K562 (cell line): Measurements from ENCODE around the gene GJA1. TPM values are rescaled to one million over a fixed set of nuclear protein-coding genes. Genes with fewer than 3 reads are reported as not detected.

Experiments
- ATAC-seq: fragments of 200-7000 bp; cut with Tn5 transposase; 3 replicates; pipeline ENCODE4 v1.9.1; 2020; ENCODE audit warnings: moderate library complexity
- BruUV-seq: library from RNA; stranded (reverse); fragments of 400-500 nt; replicated peaks from 2 replicates; lab custom pipeline; 2021; lab: Mats Ljungman, UMichigan
- CTCF ChIA-PET: fragments of 300-600 bp; formaldehyde crosslinking; extraction: SDS; loops from one replicate; lab custom pipeline; 2021; ENCODE audit warnings: low intra/inter-chr PET ratio; lab: Yijun Ruan, JAX
- POLR2A ChIA-PET: fragments of 300-600, 350-650 bp; sonication (Branson Sonifier 250); formaldehyde crosslinking; extraction: SDS; loops from one replicate; lab custom pipeline; 2021; ENCODE audit warnings: antibody characterized with exemption, inconsistent platforms; lab: Yijun Ruan, JAX
- DNase-seq, 4 experiments: peaks; one replicate each; pipeline versions ENCODE4 v3.0.0 to v3.0.0-alpha.2; 2011 to 2018; ENCODE audit warnings: low spot score in 3 of 4, mixed read lengths in 3 of 4; ENCODE audit errors: extremely low read depth in 1 of 4
- FAIRE-seq: peaks from 2 replicates; lab custom pipeline; 2011; peaks lifted over from hg19 to GRCh38; lab: Jason Lieb, UNC
- H2AFZ ChIP-seq: 2 replicates; pipeline ENCODE4 v1.6.0; 2011; ENCODE audit warnings: low read depth, low read length, control low read depth, inconsistent platforms
- H3K27ac ChIP-seq: fragments of 200-600 bp; 3 replicates; pipeline ENCODE4 v1.8.0; 2011; ENCODE audit warnings: low read depth, mild to moderate bottlenecking, control low read depth, inconsistent platforms, low read length, moderate library complexity, mixed read lengths; ENCODE audit errors: extremely low read depth
- H3K27me3 ChIP-seq, 2 experiments: fragments of 300-600 bp in 1 of 2; 2 replicates in 1 of 2; 3 replicates in 1 of 2; pipeline versions ENCODE4 v1.6.0 to v1.8.0; 2011; ENCODE audit warnings: inconsistent platforms in 2 of 2, low read length in 2 of 2, mild to moderate bottlenecking in 1 of 2, mixed read lengths in 1 of 2, moderate library complexity in 1 of 2; ENCODE audit not compliant: control insufficient read depth in 2 of 2, insufficient read depth in 2 of 2
- H3K36me3 ChIP-seq: fragments of 300-600 bp; 3 replicates; pipeline ENCODE4 v1.8.0; 2011; ENCODE audit warnings: mild to moderate bottlenecking, low read length, inconsistent platforms; ENCODE audit not compliant: control insufficient read depth, insufficient read depth
- H3K4me1 ChIP-seq, 2 experiments: fragments of 200-600 bp in 1 of 2; replicated peaks in 1 of 2; 2 replicates in 1 of 2; 3 replicates in 1 of 2; pipeline versions ENCODE4 v1.5.1 to v1.8.0; 2011; ENCODE audit warnings: inconsistent platforms in 2 of 2, low read length in 2 of 2, mild to moderate bottlenecking in 1 of 2, mixed read lengths in 1 of 2, moderate library complexity in 1 of 2; ENCODE audit not compliant: control insufficient read depth in 2 of 2, insufficient read depth in 2 of 2
- H3K4me2 ChIP-seq: 2 replicates; pipeline ENCODE4 v1.6.1; 2011; ENCODE audit warnings: low read length, control low read depth, inconsistent platforms, mixed read lengths; ENCODE audit not compliant: insufficient read depth
- H3K4me3 ChIP-seq: fragments of 200-600 bp; sonication (generic), shearing (Covaris generic); 2 replicates; pipeline ENCODE4 v1.5.1; 2016; ENCODE audit warnings: control low read depth, inconsistent platforms
- H3K79me2 ChIP-seq: fragments of 200-600 bp; 3 replicates; pipeline ENCODE4 v1.8.0; 2011; ENCODE audit warnings: low read length, inconsistent platforms; ENCODE audit not compliant: control insufficient read depth, insufficient read depth
- H3K9ac ChIP-seq, 2 experiments: 2 replicates each; pipeline versions ENCODE4 v1.6.0 to v1.6.1; 2011; ENCODE audit warnings: low read depth in 2 of 2, low read length in 2 of 2, control low read depth in 1 of 2, inconsistent platforms in 1 of 2, mild to moderate bottlenecking in 1 of 2, mixed read lengths in 1 of 2; ENCODE audit not compliant: insufficient read depth in 1 of 2
- H3K9me1 ChIP-seq: one replicate; pipeline ENCODE4 v1.6.0; 2011; ENCODE audit warnings: inconsistent platforms, mild to moderate bottlenecking, low read length, moderate library complexity; ENCODE audit not compliant: control insufficient read depth, insufficient read depth
- H3K9me3 ChIP-seq: replicated peaks from 2 replicates; pipeline ENCODE4 v1.5.1; 2011; ENCODE audit warnings: low read depth, low read length, inconsistent platforms; ENCODE audit not compliant: control insufficient read depth, insufficient read depth
- H4K20me1 ChIP-seq: replicated peaks from 2 replicates; pipeline ENCODE4 v1.6.1; 2011; ENCODE audit warnings: low read length, inconsistent platforms, mixed read lengths; ENCODE audit not compliant: control insufficient read depth, insufficient read depth
- ARID2 ChIP-seq: fragments of 450-650 bp; IDR thresholded peaks from 2 replicates; pipeline ENCODE4 v1.6.1; 2017; ENCODE audit warnings: antibody characterized with exemption, mild to moderate bottlenecking
- CCAR2 ChIP-seq: fragments of 200-400 bp; formaldehyde crosslinking; IDR thresholded peaks from 2 replicates; pipeline ENCODE4 v1.6.1; 2017; ENCODE audit warnings: mild to moderate bottlenecking, low read depth, low read length
- FOXP1 ChIP-seq: sonication (generic); formaldehyde crosslinking; IDR thresholded peaks from 2 replicates; pipeline ENCODE4 v1.8.0; 2022; ENCODE audit warnings: mild to moderate bottlenecking, missing genetic modification reagents
- HDAC8 ChIP-seq: fragments of 450-650 bp; IDR thresholded peaks from 2 replicates; pipeline ENCODE4 v1.6.1; 2016; ENCODE audit warnings: mild to moderate bottlenecking, missing genetic modification characterization, moderate library complexity, missing compliant biosample characterization
- HNRNPL ChIP-seq: fragments of 200-400 bp; formaldehyde crosslinking; IDR thresholded peaks from 2 replicates; pipeline ENCODE4 v1.6.1; 2017; ENCODE audit warnings: low read depth, mild to moderate bottlenecking, low read length
- MCM2 ChIP-seq: fragments of 450-650 bp; IDR thresholded peaks from 2 replicates; pipeline ENCODE4 v1.6.1; 2017; ENCODE audit warnings: low read depth, mild to moderate bottlenecking
- MXI1 ChIP-seq: IDR thresholded peaks from 2 replicates; pipeline ENCODE4 v1.6.1; 2011; ENCODE audit warnings: low read depth, mild to moderate bottlenecking, improper control_type of control experiment, low read length
- MYBL2 ChIP-seq, 2 experiments: fragments of 450-650 bp in 1 of 2; sonication (generic) in 1 of 2; formaldehyde crosslinking in 1 of 2; IDR thresholded peaks; 2 replicates each; pipeline versions ENCODE4 v1.6.1 to v1.8.1; 2017 to 2022; ENCODE audit warnings: borderline replicate concordance in 1 of 2, inconsistent platforms in 1 of 2, low read depth in 1 of 2, mild to moderate bottlenecking in 1 of 2, missing genetic modification reagents in 1 of 2, moderate library complexity in 1 of 2
- STAT6 ChIP-seq: sonication (generic); formaldehyde crosslinking; IDR thresholded peaks from 2 replicates; pipeline ENCODE4 v1.8.1; 2023; ENCODE audit warnings: mild to moderate bottlenecking, missing genetic modification reagents
- ZNF57 ChIP-seq: fragments of 450-650 bp; formaldehyde crosslinking; IDR thresholded peaks from 2 replicates; pipeline ENCODE4 v1.4.0; 2020; ENCODE audit warnings: mild to moderate bottlenecking, moderate library complexity
- WGBS: fragments of 100-300 bp; shearing (Covaris generic); methylation state at CpG from one replicate; pipeline ENCODE4 v1.1.6; 2016; ENCODE audit warnings: low coverage, mixed read lengths; ENCODE audit not compliant: insufficient coverage; ENCODE audit errors: missing lambda C conversion rate; 5-methylcytosine and 5-hydroxymethylcytosine counted together
- in situ Hi-C: fragments of 300-500 bp; cut with MboI; formaldehyde crosslinking; loops from 4 replicates; pipeline ENCODE4 v1.15.0; 2018; ENCODE audit warnings: inconsistent platforms, mixed read lengths
- intact Hi-C: fragments of 100-400 bp; cut with micrococcal nuclease; formaldehyde crosslinking; loops from 2 replicates; pipeline ENCODE4 v1.14.2; 2022
- polyA plus RNA-seq, 8 experiments: library from polyadenylated mRNA; depleted of rRNA in 4 of 8; stranded (reverse) in 5 of 8; unstranded in 3 of 8; fragments of >200 nt; fragmentation: Nextera tagmentation in 2 of 8; fragmentation: Illumina TruSeq in 1 of 8; extraction: Ambion mirVana in 2 of 8; extraction: Trizol in 1 of 8; gene quantifications; 2 replicates each; pipeline versions ENCODE4 v1.2.1 to v1.2.3, GENCODE V29; 2011 to 2014; ENCODE audit warnings: inconsistent platforms in 1 of 8, missing spikeins in 1 of 8
- total RNA-seq, 7 experiments: library from RNA; depleted of rRNA in 6 of 7; stranded (reverse); fragments of >200 nt in 6 of 7; fragmentation: Illumina TruSeq in 2 of 7; extraction: Trizol in 2 of 7; gene quantifications; 2 replicates each; pipeline versions ENCODE4 v1.2.1 to v1.2.3, GENCODE V29; 2011 to 2021; ENCODE audit warnings: low replicate concordance in 1 of 7
- TF ChIP-seq, protein P1 (sequence below): fragments of 450-650 bp; formaldehyde crosslinking; IDR thresholded peaks from 2 replicates; pipeline ENCODE4 v1.4.0; 2022; ENCODE audit warnings: mild to moderate bottlenecking, moderate library complexity

The GJA1 gene
- total and polyA plus RNA-seq, 9 of the 15 experiments (the other 6 are each of a cell fraction or from before 2014, with no cell fraction given): 0.04 to 0.58 (median 0.06) TPM; not detected in 4

DNA sequence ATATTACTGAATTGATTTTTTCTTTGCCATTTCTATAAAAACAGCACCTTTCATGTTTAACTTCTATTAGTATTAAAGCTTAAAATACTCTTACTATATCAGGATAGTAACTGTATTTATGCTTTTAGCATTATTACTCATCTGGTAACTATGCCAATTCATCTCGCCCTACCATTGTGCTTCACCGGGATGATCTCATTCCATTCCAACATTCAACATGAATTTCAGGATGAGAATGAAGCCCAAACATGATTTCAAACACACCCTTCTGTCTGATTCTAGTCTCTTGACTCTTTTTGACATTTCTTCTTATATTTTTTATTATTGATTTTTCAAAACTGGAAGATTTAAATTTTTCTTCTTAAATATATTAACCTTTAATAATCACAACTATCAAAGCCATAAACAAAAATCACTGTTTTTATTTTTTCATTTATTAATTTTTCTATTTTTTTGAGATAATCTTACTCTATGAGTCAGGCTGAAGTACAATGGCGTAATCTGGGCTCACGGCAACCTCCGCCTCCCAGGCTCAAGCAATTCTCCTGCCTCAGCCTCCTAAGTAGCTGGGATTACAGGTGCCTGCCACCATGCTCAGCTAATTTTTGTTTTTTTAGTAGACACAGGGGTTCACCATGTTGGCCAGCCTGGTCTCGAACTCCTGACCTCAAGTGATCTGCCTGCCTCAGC, 46.7 kb downstream of the GJA1 start:
- in situ Hi-C loops: no loop called here
- Histone ChIP-seq H3K4me2 (no peak overlapping the region), H3K9ac (no peak overlapping the region)
- intact Hi-C loops: no loop called here
- POLR2A ChIA-PET: no interaction called here
- TF ChIP-seq ZNF57: no peak
- TF ChIP-seq, protein P1, sequence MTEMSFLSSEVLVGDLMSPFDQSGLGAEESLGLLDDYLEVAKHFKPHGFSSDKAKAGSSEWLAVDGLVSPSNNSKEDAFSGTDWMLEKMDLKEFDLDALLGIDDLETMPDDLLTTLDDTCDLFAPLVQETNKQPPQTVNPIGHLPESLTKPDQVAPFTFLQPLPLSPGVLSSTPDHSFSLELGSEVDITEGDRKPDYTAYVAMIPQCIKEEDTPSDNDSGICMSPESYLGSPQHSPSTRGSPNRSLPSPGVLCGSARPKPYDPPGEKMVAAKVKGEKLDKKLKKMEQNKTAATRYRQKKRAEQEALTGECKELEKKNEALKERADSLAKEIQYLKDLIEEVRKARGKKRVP (CRISPR knock-in tag): no peak
- TF ChIP-seq, all 486 proteins: peak for 0
- no peaks in the 10 kb centered on the region for H3K9me3 ChIP-seq
- no peaks in the 10 kb centered on the region for H3K4me1 ChIP-seq
- H3K36me3 ChIP-seq: no peaks in the 10 kb centered on the region
- no peak overlapping the region for H3K4me3 ChIP-seq
- no TSS peak for BruUV-seq
- H3K79me2 ChIP-seq: no peaks in the 10 kb centered on the region
- CTCF ChIA-PET: no interaction called here
- no peak overlapping the region for H3K27ac ChIP-seq
- ATAC-seq (no peak), FAIRE-seq (no peak), DNase-seq (no peak)
- no peak overlapping the region for H2AFZ ChIP-seq
- no peaks in the 10 kb centered on the region for H4K20me1 ChIP-seq
- 1% methylated on average over 6 of the region's 6 CpGs for WGBS
- no peaks in the 10 kb centered on the region for H3K27me3 ChIP-seq
- no peaks in the 10 kb centered on the region for H3K9me1 ChIP-seq

DNA sequence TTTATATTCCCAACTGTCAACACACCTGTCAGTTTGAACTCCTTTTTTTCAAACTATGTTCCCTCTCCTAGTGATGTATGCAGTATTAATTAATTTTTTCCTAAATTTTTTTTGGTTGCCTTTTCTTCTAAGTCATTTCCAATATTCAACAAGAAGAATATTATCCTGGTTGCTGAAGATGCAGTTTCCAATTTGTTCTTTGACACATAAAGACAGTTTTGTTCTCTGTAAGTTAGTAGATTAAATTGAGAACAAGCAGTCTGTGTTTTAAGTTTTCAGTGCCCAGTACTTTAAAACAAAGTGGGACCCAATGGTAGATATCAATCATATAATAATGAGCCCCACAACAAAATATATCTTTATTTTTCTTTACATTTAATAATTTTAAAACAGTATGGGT, 47.3 kb downstream of the GJA1 start:
- in situ Hi-C loops: no loop called here
- no peaks in the 10 kb centered on the region for H3K9me3 ChIP-seq
- CTCF ChIA-PET: no interaction called here
- intact Hi-C loops: no loop called here
- no peak overlapping the region for H3K9ac ChIP-seq
- FAIRE-seq (no peak), ATAC-seq (no peak), DNase-seq (no peak)
- no peak overlapping the region for H3K4me2 ChIP-seq
- no peak overlapping the region for H2AFZ ChIP-seq
- H3K4me1 ChIP-seq: no peaks in the 10 kb centered on the region
- H3K9me1 ChIP-seq: no peaks in the 10 kb centered on the region
- H3K27ac ChIP-seq: no peak overlapping the region
- H3K36me3 ChIP-seq: no peaks in the 10 kb centered on the region
- no peaks in the 10 kb centered on the region for H3K27me3 ChIP-seq
- H3K79me2 ChIP-seq: no peaks in the 10 kb centered on the region
- POLR2A ChIA-PET: no interaction called here
- no peak overlapping the region for H3K4me3 ChIP-seq
- BruUV-seq: no TSS peak
- no peaks in the 10 kb centered on the region for H4K20me1 ChIP-seq
- no peak for TF ChIP-seq FOXP1 (CRISPR knock-in tag)
- TF ChIP-seq CCAR2: no peak
- no peak for TF ChIP-seq HDAC8
- no peak for TF ChIP-seq ARID2
- TF ChIP-seq MYBL2 (IDR thresholded peaks at IDR 0.05; ENCODE audit: low read depth): no peak
- TF ChIP-seq MYBL2 (CRISPR knock-in tag; IDR thresholded peaks at IDR 0.05; ENCODE audit: borderline replicate concordance): no peak
- no peak for TF ChIP-seq MCM2
- no peak for TF ChIP-seq STAT6
- no peak for TF ChIP-seq MXI1
- TF ChIP-seq HNRNPL: no peak
